Glutamatergic neuron (in vitro differentiated cells): ENCODE results near the gene IFT74. TPM values are rescaled to one million over a fixed set of nuclear protein-coding genes. Genes with fewer than 3 reads are reported as not detected.

Source experiments
- DNase-seq: peaks from one replicate; pipeline ENCODE4 v3.0.0; 2022
- H3K27ac Mint-ChIP-seq: one replicate; pipeline ENCODE4 v1.8.0; 2020; ENCODE audit warnings: mild to moderate bottlenecking, mixed read lengths, inconsistent platforms; ENCODE audit not compliant: unreplicated experiment
- H3K27me3 Mint-ChIP-seq: one replicate; pipeline ENCODE4 v1.8.0; 2020; ENCODE audit warnings: mild to moderate bottlenecking, moderate library complexity, mixed read lengths, inconsistent platforms; ENCODE audit not compliant: unreplicated experiment
- H3K36me3 Mint-ChIP-seq: one replicate; pipeline ENCODE4 v1.8.0; 2020; ENCODE audit warnings: mild to moderate bottlenecking, mixed read lengths, inconsistent platforms; ENCODE audit not compliant: unreplicated experiment
- H3K4me1 Mint-ChIP-seq: one replicate; pipeline ENCODE4 v1.8.0; 2020; ENCODE audit warnings: mild to moderate bottlenecking, low read depth, mixed read lengths, inconsistent platforms; ENCODE audit not compliant: unreplicated experiment
- H3K4me3 Mint-ChIP-seq: one replicate; pipeline ENCODE4 v1.8.0; 2020; ENCODE audit warnings: mild to moderate bottlenecking, mixed read lengths, inconsistent platforms; ENCODE audit not compliant: unreplicated experiment
- H3K9me3 Mint-ChIP-seq: one replicate; pipeline ENCODE4 v1.8.0; 2020; ENCODE audit warnings: mild to moderate bottlenecking, moderate library complexity, mixed read lengths, inconsistent platforms; ENCODE audit not compliant: unreplicated experiment
- total RNA-seq: library from RNA; stranded (reverse); fragmentation: NEBNext Ultra II Directional; extraction: Animal tissue kit (Norgen Biotek cat#: 25700); gene quantifications from one replicate; pipeline ENCODE4 v1.2.1, GENCODE V29; 2021; ENCODE audit not compliant: unreplicated experiment
- TF ChIP-seq, protein P1 (sequence below): fragments of 200-600 bp; sonication (generic); IDR thresholded peaks from one replicate; pipeline ENCODE4 v1.5.0; 2021; ENCODE audit not compliant: partially characterized antibody, unreplicated experiment

Gene IFT74
- total RNA-seq, 1 donor from 2014 or later = 6.0 TPM

DNA sequence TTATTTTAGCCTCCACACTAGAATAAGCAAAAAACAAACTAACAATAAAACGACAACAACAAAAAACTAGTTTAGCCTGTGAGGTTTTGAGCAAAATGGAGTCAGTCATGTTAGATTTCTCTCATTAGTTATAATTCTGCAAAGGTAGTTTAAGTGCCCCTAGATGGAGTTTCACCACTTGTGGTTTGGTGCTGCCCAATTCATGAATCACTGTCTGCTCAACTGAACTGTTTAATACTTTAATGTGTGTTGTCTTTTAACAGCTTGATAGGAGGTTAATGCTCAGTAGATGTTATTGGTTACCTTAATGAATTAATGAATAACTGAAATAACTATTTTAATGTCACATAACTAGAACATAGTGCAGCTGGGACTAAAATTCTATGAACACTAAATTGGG, 5.7 kb upstream of the IFT74 start:
- DNase-seq = no peak
- no peaks in the 10 kb centered on the region for H3K36me3 Mint-ChIP-seq
- peaks cover 10% of the 10 kb centered on the region for H3K9me3 Mint-ChIP-seq
- no peak overlapping the region for H3K4me3 Mint-ChIP-seq
- peaks cover 10% of the 10 kb centered on the region for H3K4me1 Mint-ChIP-seq
- TF ChIP-seq, protein P1, sequence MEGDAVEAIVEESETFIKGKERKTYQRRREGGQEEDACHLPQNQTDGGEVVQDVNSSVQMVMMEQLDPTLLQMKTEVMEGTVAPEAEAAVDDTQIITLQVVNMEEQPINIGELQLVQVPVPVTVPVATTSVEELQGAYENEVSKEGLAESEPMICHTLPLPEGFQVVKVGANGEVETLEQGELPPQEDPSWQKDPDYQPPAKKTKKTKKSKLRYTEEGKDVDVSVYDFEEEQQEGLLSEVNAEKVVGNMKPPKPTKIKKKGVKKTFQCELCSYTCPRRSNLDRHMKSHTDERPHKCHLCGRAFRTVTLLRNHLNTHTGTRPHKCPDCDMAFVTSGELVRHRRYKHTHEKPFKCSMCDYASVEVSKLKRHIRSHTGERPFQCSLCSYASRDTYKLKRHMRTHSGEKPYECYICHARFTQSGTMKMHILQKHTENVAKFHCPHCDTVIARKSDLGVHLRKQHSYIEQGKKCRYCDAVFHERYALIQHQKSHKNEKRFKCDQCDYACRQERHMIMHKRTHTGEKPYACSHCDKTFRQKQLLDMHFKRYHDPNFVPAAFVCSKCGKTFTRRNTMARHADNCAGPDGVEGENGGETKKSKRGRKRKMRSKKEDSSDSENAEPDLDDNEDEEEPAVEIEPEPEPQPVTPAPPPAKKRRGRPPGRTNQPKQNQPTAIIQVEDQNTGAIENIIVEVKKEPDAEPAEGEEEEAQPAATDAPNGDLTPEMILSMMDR = no peak
- peaks cover 1% of the 10 kb centered on the region for H3K27me3 Mint-ChIP-seq
- no peak overlapping the region for H3K27ac Mint-ChIP-seq

DNA sequence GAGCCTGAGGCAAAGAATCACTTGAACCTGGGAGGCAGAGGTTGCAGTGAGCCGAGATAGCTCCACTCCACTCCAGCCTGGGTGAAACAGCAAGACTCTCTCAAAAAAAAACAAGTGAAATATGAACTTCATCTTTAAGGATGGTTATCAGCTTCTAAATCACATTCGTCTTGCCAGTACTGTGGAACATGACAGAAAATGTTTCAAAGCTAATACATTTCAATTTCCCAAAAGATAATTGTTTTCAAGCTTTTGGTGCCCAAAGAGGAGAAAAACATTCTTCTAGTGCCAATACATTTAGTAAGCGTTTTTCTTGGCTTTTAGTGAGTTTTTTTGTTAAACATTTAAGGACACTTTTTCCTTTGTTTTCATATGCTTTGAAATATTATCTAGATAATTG, 4.4 kb upstream of the IFT74 start:
- Mint-ChIP-seq H3K4me1 (peaks cover 9% of the 10 kb centered on the region), H3K4me3 (no peak overlapping the region), H3K27me3 (no peaks in the 10 kb centered on the region), H3K9me3 (peaks cover 6% of the 10 kb centered on the region), H3K27ac (no peak overlapping the region), H3K36me3 (no peaks in the 10 kb centered on the region)
- DNase-seq = no peak
- TF ChIP-seq, protein P1 = no peak

DNA sequence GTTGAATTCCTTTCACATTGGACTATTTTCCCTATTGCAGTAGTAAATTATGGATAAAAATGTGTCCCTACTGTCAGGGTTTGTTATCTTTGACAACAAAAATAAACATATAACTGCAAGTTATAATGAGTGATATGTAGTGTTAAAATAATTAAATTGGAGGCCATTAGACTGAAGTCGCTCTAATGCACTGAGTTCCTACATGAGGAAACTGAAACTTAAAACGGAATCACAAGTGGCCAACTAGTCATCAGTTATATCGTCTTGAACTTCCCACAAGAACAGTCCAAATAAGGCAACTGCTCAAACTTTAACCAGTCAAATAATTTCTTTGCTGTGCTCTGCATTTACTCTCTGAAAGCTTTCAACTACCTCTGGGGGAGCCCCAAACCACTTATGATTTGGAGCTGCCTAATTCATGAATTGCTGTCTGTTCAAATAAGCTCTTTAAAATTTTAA, 2.1 kb upstream of the IFT74 start:
- no peak for DNase-seq
- H3K9me3 Mint-ChIP-seq = no peaks in the 10 kb centered on the region
- no peaks in the 10 kb centered on the region for H3K27me3 Mint-ChIP-seq
- TF ChIP-seq, protein P1 = no peak
- no peak overlapping the region for H3K4me3 Mint-ChIP-seq
- H3K27ac Mint-ChIP-seq = no peak overlapping the region
- no peaks in the 10 kb centered on the region for H3K36me3 Mint-ChIP-seq
- peaks cover 15% of the 10 kb centered on the region for H3K4me1 Mint-ChIP-seq

DNA sequence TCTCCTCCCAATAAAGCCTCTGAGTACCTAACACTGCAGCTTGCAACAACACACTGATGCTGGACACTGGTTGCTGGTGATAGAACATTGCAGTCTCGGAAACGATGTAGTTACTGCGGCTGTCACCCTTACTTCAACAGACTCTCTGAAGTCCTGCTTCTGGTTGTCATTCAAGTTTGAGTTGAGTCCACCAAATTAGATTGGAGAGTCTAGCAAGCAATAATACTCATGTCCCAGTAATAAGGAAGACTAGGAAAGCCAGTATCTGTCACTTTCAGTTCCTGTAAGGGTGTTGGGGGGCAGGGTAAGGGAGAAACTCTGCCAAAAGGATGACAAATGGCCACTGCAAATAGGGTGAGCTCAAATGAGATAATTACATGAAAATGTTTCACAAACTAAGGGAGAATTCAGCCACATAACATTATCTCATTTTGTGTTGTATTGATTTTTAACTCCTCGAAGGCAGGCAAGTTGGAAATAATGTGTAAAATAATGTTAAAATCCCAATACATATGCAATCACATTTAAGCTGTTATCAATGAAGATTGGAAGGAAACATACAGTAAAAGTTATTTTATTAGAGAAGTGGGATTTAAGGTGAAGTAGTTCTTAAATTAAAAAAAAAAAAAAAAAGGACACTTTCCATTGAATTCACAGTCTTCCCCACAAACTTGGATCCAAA, 849 bp upstream of the IFT74 start:
- no peak for DNase-seq
- Mint-ChIP-seq H3K27ac (peak overlapping the region; percentile 95), H3K9me3 (no peaks in the 10 kb centered on the region), H3K36me3 (no peaks in the 10 kb centered on the region), H3K4me1 (peaks cover 15% of the 10 kb centered on the region), H3K4me3 (peak overlapping the region; percentile 93), H3K27me3 (no peaks in the 10 kb centered on the region)
- TF ChIP-seq, protein P1 = no peak

DNA sequence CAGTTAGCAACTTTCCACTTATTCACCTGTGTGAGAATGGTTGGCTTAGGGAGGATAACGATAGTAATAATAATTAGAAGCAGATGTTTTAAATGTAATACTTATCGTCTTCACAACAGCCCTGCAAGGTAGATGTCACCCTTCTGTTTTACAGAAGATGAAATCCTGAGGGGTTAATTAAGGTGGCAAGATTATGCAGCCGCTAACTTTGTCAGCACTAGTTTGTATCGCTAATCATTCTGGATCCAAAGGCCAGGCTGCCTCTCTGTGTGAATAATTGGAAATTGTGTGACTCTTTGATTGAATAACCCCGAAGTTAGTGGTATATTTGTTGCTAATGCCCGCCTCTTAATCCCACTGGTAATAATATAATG, 635 bp downstream of the IFT74 start:
- Mint-ChIP-seq H3K36me3 (no peaks in the 10 kb centered on the region), H3K27ac (peak overlapping the region; percentile 95), H3K4me3 (peak overlapping the region; percentile 93), H3K27me3 (no peaks in the 10 kb centered on the region), H3K4me1 (peaks cover 15% of the 10 kb centered on the region), H3K9me3 (no peaks in the 10 kb centered on the region)
- TF ChIP-seq, protein P1 = no peak
- DNase-seq = no peak
